CD4-positive, alpha-beta T cell treated with Interleukin-10 for 1 hour (primary cell): Measurements from ENCODE around the gene PRDM1.
"Not testable (repeated sequence)": the region's sequence is repeated elsewhere in the genome, so short reads cannot be mapped to it uniquely, and the experiment has no call there.

ENCODE experiments used
- DNase-seq: peaks from one replicate; pipeline ENCODE4 v3.0.0-alpha.2; 2020

Gene PRDM1

DNA sequence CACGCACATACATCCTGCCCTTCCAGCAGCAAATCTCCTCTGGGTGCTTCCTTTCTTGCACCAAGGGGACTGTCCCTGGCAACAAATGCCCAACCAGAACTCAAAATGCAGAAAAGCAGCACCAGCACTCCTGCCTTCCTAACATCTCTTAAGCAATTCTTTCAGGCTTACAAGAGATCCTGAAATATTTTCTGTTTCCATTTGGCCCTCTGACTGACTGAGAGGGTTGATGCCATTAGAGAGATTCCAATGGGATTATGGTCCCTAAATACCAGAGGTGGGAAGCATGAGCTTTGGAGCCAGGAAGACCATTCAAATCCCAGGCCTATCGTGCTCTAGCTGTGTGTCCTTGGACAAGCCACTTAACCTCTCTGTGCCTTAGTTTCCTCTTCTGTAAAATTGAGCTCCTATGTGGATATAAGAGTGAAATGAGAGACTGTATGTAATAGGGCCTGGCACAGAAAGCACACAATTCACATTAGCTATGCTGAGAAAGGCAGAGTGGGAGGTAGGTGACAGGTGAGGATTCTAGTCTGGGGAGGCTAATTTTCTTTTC is 56.8 kb downstream of the PRDM1 start:
- no peak for DNase-seq

DNA sequence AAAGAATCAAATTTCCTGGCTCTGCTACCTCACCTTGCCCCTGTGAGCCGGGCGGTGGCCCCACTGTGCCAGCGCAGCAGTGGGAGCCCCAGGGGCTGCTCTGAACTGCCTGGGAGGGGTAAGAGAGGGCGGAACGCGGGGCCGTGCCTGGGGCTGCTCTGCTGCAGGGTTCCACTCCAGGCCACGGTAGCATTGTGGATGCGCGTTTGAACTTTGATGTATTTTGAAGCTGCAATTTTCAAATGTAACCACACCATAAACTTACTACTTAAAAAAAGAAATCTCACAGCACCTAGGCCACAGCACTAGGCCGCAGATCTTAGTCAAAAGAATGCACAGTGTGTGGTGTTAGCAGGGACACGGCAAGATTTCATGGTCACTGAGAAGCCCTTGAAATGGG is 57.5 kb downstream of the PRDM1 start:
- no peak for DNase-seq

DNA sequence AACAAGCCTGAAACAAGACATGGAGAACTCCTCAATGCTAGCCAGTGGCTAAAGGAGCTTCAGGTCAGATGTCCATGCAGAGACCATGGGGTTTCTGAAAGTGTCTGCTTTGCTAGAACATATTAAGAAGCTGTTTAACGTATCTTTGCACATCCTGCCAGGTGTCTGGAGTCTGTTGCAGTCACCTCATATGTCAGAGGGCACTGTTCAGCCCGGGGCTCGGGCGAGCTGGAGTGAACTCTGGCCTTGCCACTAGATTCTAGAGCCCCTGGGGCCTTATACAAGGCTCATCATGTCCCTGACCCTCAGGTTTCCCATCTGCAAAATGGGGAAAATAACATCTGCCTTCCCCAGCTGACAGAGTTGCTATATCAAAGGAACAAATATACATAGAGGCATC is 59.0 kb downstream of the PRDM1 start:
- DNase-seq, result no peak

DNA sequence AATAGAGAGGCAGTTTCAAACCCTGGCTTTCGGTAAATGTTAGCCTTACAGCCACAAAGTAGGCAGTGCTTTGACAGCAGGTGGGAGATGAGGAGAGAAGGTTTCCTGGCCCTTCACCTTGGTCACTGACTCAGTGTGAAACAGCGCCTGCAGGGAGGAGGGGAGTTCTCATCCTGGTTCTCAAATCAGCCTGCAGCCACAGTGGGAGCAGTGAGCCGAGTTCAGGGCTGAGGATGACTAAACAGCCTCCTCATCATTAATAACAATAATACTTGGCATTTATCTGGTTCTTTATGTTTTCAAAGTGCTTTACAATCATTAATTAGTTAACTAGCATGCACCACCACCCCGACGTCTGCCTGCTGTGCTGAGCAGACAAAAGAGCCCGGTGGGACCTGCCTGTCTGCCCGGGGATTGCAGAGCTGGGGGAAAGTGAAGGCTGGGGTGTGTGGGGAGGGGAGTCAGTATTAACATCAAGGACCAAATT is 59.6 kb downstream of the PRDM1 start:
- no peak for DNase-seq

DNA sequence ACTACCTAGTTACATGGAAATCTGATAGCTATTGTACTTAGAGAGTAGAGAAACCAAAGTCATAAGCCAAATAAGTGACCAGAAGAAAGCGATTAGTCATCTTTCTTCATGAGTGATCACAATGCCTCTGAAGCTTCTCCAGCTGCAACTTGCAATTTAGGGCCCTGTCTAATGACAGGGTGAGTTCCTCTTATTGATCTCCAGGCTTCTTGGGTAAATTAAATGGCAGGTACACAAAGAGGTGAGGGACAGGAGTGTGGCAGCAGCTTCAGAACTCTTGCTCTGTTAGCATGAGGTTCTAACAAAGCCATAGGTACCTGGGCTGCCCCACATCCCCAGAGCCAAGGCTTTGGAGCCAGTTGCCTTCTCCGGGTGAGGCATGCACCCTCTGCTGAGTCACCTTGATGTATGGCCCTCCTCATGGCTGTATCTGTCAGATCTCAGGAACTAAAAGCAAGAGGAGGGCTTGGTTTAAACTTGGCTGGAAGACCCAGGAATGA is 60.8 kb downstream of the PRDM1 start:
- no peak for DNase-seq

DNA sequence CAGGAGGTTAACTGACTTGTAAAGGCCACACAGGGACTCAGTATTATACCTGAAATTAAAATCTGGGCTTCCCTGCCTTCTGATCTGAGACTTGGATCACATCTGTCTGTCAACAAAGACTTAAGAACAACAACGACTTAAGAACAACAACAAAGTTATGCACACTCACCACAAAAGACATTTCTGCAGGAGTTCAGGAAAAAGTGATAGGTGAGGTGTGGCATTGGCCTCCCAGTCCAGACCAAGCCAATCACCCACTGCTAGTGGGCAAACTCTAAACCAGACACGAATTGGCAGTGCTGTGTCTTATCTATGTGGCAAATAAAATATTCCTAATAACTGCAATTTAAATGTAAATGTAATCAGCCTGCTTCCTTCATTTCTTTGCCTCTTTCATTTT is 61.3 kb downstream of the PRDM1 start:
- no peak for DNase-seq

DNA sequence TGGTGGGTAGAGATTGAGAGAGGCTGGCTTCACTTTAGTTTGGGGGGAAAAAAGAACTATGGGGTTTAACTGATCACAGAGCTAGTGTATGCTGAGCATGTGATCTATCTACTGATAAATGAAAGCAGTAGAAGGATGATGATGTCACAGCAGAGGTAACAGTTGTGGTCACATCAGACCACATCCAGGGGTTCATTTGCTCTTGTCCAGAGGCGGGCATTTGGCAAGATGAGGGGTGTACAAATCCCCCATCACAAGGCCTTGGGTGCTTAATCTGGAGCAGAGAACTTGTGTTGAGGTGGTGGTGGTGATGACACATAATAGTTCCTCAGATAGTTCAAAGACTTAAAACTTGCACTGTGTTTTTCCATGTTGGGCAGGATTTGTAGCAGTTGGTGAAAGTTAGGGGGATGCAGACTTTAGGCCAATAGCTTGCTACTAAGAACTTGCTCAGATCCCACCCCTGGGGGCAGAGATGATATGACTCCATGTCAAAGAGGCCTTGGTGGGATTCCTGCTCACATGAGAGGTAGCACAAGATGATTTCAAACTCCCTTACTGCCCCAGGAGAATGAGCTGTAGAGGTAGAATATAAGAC is 63.4 kb downstream of the PRDM1 start:
- DNase-seq, result peak; percentile 47

DNA sequence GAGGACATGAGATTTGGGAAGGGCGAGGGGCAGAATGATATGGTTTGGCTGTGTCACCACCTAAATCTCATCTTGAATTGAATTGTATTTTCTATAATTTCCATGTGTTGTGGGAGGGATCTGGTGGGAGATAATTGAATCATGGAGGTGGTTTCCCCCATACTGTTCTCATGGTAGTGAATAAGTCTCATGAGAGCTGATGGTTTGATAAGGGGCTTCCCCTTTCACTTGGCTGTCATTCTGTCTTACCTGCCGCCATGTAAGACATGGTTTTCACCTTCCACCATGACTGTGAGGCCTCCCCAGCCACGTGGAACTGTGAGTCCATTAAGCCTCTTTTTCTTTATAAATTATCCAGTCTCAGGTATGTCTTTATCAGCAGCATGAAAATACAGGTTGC is 66.3 kb downstream of the PRDM1 start:
- DNase-seq, result not testable (repeated sequence)

DNA sequence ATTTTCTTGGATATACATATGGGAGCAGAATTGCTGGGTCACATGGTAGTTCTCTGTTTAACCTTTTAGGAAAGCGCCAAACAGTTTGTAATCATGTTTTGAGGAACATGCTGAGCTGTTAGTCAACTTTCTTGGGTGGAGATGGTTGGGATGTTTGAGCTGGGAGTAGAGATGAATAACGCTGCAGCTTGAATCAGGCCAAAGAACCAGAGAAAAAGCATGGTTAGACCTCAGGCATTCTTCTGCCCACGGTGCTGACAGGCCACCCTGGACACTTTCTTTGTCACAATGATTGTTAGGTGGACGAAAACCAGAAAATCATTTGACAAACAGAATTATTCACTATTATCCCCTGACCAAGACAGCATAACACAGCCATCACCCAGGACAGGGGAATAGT is 66.8 kb downstream of the PRDM1 start:
- DNase-seq, result no peak

DNA sequence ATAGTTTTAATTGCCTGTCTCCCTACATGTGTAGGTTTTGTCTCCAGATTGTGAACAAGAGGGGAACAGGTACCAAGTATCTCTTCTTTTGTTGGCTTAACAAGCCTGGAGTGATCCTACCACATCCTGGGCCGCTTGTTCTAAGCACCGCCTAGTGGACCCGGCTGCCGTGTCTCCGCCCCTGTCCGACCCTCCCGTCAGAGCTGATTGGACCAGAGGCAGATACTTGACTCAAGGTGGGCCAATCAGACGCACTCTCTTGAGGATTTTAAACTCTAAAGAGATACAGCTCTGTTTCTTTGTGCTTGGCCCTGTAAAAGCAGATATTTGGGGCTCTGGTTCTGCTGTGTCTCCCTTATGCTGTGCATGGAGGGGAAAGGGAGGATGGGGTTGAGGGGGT is 68.2 kb downstream of the PRDM1 start:
- no peak for DNase-seq

DNA sequence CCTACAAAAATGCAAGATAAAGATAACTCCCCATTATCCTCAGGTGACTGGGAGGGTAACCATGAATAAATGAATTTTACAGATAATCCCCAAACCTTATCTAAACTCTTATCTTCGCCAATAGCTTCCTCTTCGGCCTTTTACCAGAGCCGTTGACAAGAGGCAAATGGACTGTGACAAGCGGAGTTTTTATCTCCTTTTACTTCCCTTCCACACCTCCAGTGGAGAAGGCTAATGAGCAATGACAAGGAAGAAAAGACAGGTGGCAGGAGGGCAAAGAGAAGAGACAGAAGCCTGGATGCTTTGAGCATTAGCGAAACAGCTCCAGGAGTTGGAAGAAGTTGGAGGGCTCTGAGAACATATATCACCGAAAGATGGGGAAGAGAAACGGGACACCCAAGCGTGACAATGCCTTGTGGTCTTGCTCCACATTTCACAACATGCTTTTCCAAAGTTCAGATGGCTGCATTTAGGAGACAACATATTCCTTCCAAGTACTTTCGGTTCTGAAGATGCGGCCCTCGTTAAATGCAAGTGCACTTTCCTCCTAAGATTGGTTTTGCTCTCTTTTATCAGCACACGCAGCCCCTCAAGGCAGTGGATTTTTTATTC is 69.2 kb downstream of the PRDM1 start:
- no peak for DNase-seq

DNA sequence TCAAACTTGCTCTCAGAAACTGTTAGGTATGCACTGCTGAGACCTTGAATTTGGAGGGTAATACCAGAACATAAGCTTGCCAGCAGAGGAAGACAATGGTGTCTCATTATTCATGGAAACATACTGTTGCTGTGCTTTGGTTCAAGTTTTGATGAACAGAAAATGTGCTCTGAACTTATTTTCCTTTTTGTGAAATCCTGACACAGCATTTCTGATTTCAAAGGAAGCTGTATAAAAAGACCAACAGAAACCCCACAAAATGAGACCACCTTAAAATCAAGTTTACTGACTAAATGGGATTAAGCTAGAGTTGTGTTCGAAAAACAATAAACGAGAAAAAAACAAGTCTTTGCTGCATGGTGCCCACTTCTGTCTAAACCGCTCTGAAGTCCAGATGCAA is 70.3 kb downstream of the PRDM1 start:
- no peak for DNase-seq

DNA sequence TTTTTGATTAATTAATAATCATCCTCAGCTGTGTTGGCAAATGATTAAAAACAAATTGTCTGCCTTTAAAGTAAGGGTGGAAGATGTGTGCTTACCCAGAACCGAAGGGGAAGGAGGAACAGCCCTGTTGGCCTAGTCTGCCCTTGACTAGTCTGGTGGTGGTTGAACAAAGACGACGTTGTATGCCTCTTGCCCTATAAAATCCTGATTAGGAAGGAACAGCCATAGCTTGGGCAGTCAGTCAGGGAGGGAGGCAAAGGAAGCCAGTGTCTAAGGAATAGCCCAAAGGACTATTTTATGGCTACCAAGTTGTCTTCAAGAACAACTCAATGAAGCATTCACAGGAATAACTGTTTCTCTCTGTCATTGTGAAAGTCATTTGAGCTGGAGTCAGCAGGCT is 70.7 kb downstream of the PRDM1 start:
- no peak for DNase-seq

DNA sequence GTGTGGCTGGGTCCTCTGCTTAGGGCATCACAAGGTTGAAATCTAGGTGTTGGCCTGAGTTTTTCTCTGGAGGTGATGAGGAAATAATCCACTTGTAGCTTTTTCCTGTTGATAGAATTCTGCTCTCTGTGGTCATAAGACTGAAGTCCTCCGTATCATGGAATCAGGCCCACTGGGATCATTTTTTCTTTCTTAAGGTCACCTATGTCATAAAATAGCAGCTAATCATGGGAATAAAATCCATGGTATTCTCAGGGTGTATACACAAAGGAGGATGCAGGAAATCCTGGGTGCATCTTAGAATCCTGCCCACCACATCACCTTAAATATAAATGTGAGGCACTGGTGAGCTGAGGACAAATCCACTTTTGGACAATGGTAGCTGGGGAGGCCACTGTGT is 72.7 kb downstream of the PRDM1 start:
- no peak for DNase-seq
